ENCODE measurements around the gene SOX18. TPM values are rescaled to one million over a fixed set of nuclear protein-coding genes. Genes with fewer than 3 reads are reported as not detected.

The SOX18 gene
- total and polyA plus RNA-seq, 10 donors = 7.3 to 63.1 (median 23.9) TPM

- Histone ChIP-seq H3K27me3 (replicated peaks in 1 of 7) (peaks cover 0 to 91% (median 24%) of the 10 kb centered on the region in 7 donors), H3K9me3 (no peaks in the 10 kb centered on the region), H3K4me3 (peak overlapping the region in 1 of 8 donors; percentile 25), H3K27ac (peak overlapping the region in 7 of 8 donors; percentile 27 to 91 (median 87)), H3K36me3 (peaks cover 0 to 5% (median 0%) of the 10 kb centered on the region in 6 donors), H3K4me1 (peaks cover 17 to 97% (median 85%) of the 10 kb centered on the region in 6 donors)
- TF ChIP-seq CTCF (IDR thresholded peaks at IDR 0.05 in 8 of 11, conservative IDR thresholded peaks at IDR 0.05 in 3 of 11) = no peak
- no peak for TF ChIP-seq POLR2AphosphoS5 (IDR thresholded peaks at IDR 0.05)
- TF ChIP-seq POLR2A (IDR thresholded peaks at IDR 0.05) = no peak
- WGBS, 5 donors = 64 to 84% (median 78%) methylated on average over 27 to 33 of the region's 33 CpGs
- intact Hi-C loops (cut with DNase I; ENCODE audit: low total_unique reads) = no loop called here
- DNase-seq = no peak
These were observed 3.8 kb upstream of the SOX18 start for GRCh38 chr20:64052987-64053840.

GRCh38 chr20:64052326-64052722 lies 2.9 kb upstream of the SOX18 start:
- Histone ChIP-seq H3K27ac (peak overlapping the region; percentile 56 to 91 (median 85)), H3K9me3 (no peaks in the 10 kb centered on the region), H3K4me1 (peaks cover 14 to 97% (median 80%) of the 10 kb centered on the region in 6 donors), H3K4me3 (no peak overlapping the region), H3K36me3 (peaks cover 0 to 13% (median 0%) of the 10 kb centered on the region in 6 donors), H3K27me3 (replicated peaks in 1 of 7) (peaks cover 0 to 96% (median 30%) of the 10 kb centered on the region in 7 donors)
- DNase-seq = no peak
- TF ChIP-seq POLR2AphosphoS5 (IDR thresholded peaks at IDR 0.05) = no peak
- no peak for TF ChIP-seq POLR2A (IDR thresholded peaks at IDR 0.05)
- no peak for TF ChIP-seq CTCF (IDR thresholded peaks at IDR 0.05 in 8 of 11, conservative IDR thresholded peaks at IDR 0.05 in 3 of 11)
- whole genome bisulfite sequencing, 5 donors = 64 to 84% (median 78%) methylated on average over 4 to 10 of the region's 10 CpGs
- intact Hi-C loops (cut with DNase I; ENCODE audit: low total_unique reads) = no loop called here

GRCh38 chr20:64051561-64052325 lies 2.3 kb upstream of the SOX18 start:
- H3K4me3 ChIP-seq = no peak overlapping the region
- no peaks in the 10 kb centered on the region for H3K9me3 ChIP-seq
- H3K36me3 ChIP-seq = peaks cover 0 to 15% (median 0%) of the 10 kb centered on the region in 6 donors
- intact Hi-C loops (cut with DNase I; ENCODE audit: low total_unique reads) = no loop called here
- 60 to 75% (median 69%) methylated on average over 5 to 15 of the region's 15 CpGs for WGBS, 5 donors
- peaks cover 0 to 96% (median 30%) of the 10 kb centered on the region in 7 donors for H3K27me3 ChIP-seq (replicated peaks in 1 of 7)
- DNase-seq = peak; percentile 87
- peaks cover 14 to 97% (median 75%) of the 10 kb centered on the region in 6 donors for H3K4me1 ChIP-seq
- H3K27ac ChIP-seq = peak overlapping the region; percentile 56 to 91 (median 85)
- TF ChIP-seq POLR2AphosphoS5 (IDR thresholded peaks at IDR 0.05) (peak; percentile 57 to 85 (median 80)), POLR2A (IDR thresholded peaks at IDR 0.05) (no peak), CTCF (IDR thresholded peaks at IDR 0.05 in 8 of 11, conservative IDR thresholded peaks at IDR 0.05 in 3 of 11) (no peak)

Data from spleen (tissue), 11 donors.